ENCODE measurements around the gene ACVR2B.

The ACVR2B gene

DNA sequence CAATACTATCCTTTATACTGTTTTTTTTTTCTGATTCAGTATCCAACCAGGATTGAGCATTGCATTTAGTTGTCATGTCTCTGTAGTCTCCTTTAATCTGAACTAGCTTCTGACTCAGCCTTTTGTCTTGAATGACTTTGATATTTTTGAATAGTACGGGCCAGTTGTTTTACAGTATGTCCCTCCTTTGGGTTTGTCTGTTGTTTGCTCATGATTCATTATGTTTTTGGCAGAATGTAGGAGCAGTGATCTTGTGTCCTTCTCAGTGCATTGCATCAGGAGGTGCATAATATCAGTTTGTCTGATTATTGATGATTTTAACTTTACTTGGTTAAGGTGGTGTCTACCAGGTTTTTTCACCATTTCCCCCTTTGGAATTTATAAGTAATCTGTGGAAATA is 63.0 kb downstream of the ACVR2B start:
- no peaks in the 10 kb centered on the region for H3K9me3 Mint-ChIP-seq
- ATAC-seq (replicated peaks): no peak
- no peak for DNase-seq
- no peak overlapping the region for H3K27ac Mint-ChIP-seq
- peaks cover 23 to 43% of the 10 kb centered on the region in 2 donors for H3K36me3 Mint-ChIP-seq
- H3K4me1 Mint-ChIP-seq: peaks cover 10% of the 10 kb centered on the region in 2 donors
- no peak overlapping the region for H3K4me3 Mint-ChIP-seq
- H3K27me3 Mint-ChIP-seq: no peaks in the 10 kb centered on the region

DNA sequence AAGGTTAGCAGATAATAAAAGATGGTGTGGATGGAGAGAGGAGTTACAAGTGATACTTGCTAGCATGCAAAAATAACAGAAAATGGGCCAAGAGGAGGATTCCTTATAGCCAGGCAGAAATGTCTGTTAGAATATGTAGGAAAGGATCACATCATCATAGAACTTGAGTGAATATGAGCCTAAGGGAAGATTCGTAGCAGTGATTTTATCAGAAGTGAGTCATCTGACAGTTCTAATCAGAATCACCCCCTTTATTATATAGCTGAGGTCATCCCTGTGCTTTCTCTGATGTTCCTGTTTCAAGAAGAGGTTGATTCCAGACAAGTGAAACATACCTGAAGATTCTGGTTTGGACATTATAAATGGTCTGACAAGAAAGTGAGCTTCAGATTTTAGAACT is 65.3 kb downstream of the ACVR2B start:
- H3K9me3 Mint-ChIP-seq: no peaks in the 10 kb centered on the region
- no peak for ATAC-seq (replicated peaks)
- no peaks in the 10 kb centered on the region for H3K27me3 Mint-ChIP-seq
- no peak for DNase-seq
- H3K4me1 Mint-ChIP-seq: peaks cover 10% of the 10 kb centered on the region in 2 donors
- no peak overlapping the region for H3K27ac Mint-ChIP-seq
- H3K36me3 Mint-ChIP-seq: peaks cover 19 to 43% of the 10 kb centered on the region in 2 donors
- H3K4me3 Mint-ChIP-seq: no peak overlapping the region

DNA sequence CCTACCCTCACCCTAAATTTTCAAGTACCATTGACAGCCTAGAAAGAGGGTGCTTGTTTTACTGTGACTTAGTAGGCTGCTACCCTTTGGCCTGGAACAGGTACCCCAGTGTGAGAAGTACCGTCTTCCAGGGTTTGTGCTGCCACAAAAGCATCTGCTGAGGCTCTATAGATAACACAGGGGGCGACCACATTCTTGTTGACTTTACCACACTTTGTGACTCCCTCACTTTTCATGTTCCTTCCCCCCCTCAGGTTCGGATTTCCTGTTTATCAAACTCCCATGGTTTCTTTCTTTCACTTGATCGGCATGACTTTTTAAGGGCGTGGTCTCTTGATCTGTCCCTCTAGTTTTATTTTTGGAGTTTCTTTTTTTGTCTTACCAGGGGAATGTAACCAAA is 66.0 kb downstream of the ACVR2B start:
- H3K36me3 Mint-ChIP-seq: peaks cover 17 to 44% of the 10 kb centered on the region in 2 donors
- ATAC-seq (replicated peaks) (no peak), DNase-seq (no peak)
- no peaks in the 10 kb centered on the region for H3K9me3 Mint-ChIP-seq
- H3K4me1 Mint-ChIP-seq: peaks cover 10% of the 10 kb centered on the region in 2 donors
- no peaks in the 10 kb centered on the region for H3K27me3 Mint-ChIP-seq
- H3K27ac Mint-ChIP-seq: peak overlapping the region; percentile 56
- peak overlapping the region in 1 of 2 donors; percentile 35 for H3K4me3 Mint-ChIP-seq

DNA sequence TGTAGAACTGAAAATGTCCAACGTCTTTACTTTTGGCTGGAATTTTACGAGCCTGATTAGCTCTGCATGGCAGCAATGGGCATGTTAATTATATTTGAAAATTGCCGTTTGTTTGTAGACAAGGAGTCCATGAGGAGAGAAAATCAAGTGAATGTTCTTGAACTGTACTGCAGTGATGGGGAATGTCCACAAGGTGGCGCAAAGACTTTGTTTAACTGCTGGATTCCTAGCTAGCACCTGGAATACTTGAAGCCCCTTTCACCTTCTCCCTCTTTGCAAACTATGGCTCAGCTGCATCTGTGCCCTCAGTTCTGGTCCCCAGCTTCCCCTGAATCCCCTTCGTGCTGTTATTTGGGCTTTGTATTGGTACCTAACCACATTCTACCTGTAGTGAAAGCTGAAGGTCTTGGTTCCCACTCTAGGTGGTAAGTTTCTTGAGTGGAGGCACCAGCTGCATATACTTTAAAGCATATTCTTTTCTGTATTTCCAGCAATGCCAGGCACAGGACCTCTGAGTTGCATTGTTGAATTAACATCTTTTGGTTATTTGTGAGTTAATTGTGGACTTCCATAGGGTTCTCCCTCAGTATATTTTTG is 67.8 kb downstream of the ACVR2B start:
- peaks cover 10% of the 10 kb centered on the region in 2 donors for H3K4me1 Mint-ChIP-seq
- ATAC-seq (replicated peaks) (peak in 1 of 2 donors; percentile 42), DNase-seq (no peak)
- H3K4me3 Mint-ChIP-seq: no peak overlapping the region
- no peak overlapping the region for H3K27ac Mint-ChIP-seq
- H3K36me3 Mint-ChIP-seq: peaks cover 28 to 50% of the 10 kb centered on the region in 2 donors
- no peaks in the 10 kb centered on the region for H3K27me3 Mint-ChIP-seq
- H3K9me3 Mint-ChIP-seq: no peaks in the 10 kb centered on the region

DNA sequence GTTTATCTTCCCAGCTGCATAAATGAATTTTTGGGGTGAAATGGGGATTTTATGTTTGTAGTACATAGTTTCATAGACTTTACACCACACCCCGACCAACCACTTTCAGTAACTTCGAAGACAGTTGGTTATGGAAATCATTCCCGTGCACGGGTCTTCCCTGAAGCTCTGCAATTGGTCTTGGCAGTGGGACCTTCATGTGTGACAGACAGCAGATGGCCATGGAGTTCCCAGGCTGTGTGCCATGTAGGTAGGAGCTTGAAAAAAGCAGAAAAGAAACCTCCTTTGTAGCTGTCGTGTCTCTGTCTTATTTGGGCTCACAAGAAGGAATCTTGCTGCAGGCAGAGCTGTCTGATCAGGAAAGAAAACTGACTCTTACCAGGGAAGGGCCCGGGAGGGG is 68.3 kb downstream of the ACVR2B start:
- no peak for DNase-seq
- Mint-ChIP-seq H3K36me3 (peaks cover 28 to 50% of the 10 kb centered on the region in 2 donors), H3K9me3 (no peaks in the 10 kb centered on the region)

DNA sequence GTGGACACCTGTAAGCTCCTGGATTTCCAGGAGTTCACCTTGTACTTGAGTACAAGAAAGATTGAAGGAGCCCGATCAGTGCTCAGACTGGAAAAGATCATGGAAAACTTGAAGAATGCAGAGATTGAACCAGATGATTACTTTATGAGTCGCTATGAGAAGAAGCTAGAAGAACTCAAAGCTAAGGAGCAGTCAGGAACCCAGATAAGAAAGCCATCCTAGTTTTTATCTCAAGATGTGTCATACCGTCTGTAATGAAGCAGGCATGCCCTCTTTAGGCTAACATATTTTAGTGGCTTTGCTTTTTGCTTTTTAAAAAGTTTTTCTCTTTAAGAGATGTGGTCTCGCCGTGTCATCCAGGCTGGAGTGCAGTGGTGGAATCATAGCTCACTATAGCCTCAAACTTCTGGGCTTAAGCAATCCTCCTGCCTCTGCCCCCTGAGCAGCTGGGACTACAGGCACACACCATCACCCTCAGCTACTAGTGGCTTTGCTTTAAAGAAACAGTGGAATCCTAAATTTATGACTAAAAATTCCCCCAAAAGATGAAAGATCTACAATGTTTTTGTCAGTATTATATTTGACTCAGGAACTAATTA is 70.5 kb downstream of the ACVR2B start:
- Mint-ChIP-seq H3K4me3 (no peak overlapping the region), H3K36me3 (peaks cover 37 to 54% of the 10 kb centered on the region in 2 donors), H3K9me3 (no peaks in the 10 kb centered on the region), H3K27ac (no peak overlapping the region), H3K27me3 (no peaks in the 10 kb centered on the region), H3K4me1 (peaks cover 7 to 10% of the 10 kb centered on the region in 2 donors)
- ATAC-seq (replicated peaks) (no peak), DNase-seq (no peak)

More for the DNA sequence above, 68.3 kb downstream of the ACVR2B start:
- Mint-ChIP-seq H3K27ac (no peak overlapping the region), H3K4me1 (peaks cover 10% of the 10 kb centered on the region in 2 donors), H3K27me3 (no peaks in the 10 kb centered on the region), H3K4me3 (no peak overlapping the region)
- ATAC-seq (replicated peaks): no peak

DNA sequence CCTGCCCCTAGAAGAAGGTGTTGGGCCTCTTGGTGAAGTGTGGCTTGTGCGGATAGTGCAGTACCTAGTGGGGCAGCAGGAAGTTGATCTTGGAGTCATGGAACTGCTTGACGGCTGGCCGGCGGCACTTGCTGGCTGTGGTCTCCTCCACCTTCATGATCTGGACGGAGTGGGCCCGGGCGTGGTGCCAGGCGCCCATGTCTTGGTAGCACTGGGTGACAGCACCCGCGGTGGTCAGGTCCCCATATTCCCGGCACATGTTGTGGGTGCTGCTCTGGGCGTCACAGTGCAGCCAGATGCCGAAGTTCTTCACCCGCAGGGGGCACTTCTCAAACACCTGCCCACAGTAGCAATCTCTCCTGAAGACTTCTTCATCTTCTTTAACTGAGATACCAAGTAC is 73.1 kb downstream of the ACVR2B start:
- peaks cover 46 to 56% of the 10 kb centered on the region in 2 donors for H3K36me3 Mint-ChIP-seq
- H3K9me3 Mint-ChIP-seq: no peaks in the 10 kb centered on the region
- H3K4me1 Mint-ChIP-seq: no peaks in the 10 kb centered on the region
- no peak for ATAC-seq (replicated peaks)
- no peak overlapping the region for H3K27ac Mint-ChIP-seq
- no peak for DNase-seq
- H3K4me3 Mint-ChIP-seq: no peak overlapping the region
- no peaks in the 10 kb centered on the region for H3K27me3 Mint-ChIP-seq

DNA sequence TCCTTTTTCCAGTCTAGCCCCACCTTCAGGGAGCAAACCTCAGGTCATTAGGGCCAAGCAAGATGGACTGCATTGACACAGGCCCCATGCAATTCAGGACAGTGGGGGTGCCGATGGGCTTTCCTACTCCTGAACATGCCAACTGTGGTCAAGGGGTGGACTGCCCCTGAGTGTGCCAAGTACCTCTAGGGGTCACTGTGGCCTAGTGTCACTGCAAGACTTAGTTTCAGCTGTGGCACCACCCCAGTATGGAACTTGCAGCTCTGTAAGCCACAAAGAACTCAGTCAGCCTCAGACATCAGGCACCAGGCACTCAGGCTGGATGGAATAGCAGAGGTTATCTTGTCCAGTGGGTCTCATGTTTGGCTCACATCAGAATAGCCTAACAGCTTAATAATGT is 74.8 kb downstream of the ACVR2B start:
- H3K36me3 Mint-ChIP-seq: peaks cover 54 to 56% of the 10 kb centered on the region in 2 donors
- no peak for DNase-seq
- H3K27ac Mint-ChIP-seq: no peak overlapping the region
- H3K27me3 Mint-ChIP-seq: no peaks in the 10 kb centered on the region
- H3K4me3 Mint-ChIP-seq: no peak overlapping the region
- no peak for ATAC-seq (replicated peaks)
- no peaks in the 10 kb centered on the region for H3K9me3 Mint-ChIP-seq
- H3K4me1 Mint-ChIP-seq: no peaks in the 10 kb centered on the region

DNA sequence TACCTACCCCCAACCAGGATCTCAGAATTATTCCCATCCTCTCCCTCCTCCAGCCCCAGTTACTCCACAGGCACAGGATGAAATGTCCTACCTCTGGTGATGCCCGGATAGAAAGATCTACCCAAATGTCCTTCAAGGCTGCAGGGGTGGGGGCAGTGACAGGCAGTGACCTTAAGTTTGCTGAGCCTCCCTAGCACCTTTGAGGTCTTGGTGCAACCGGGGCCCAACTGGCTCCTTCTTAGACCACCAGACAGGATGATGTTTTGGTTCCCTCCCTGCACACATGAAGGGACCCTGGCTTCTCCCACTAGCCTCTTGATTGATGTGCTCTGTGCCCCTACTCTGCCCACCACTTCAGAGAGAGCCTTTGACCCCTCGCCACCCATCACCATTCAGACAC is 78.8 kb downstream of the ACVR2B start:
- H3K36me3 Mint-ChIP-seq: peaks cover 49 to 56% of the 10 kb centered on the region in 2 donors
- no peak overlapping the region for H3K27ac Mint-ChIP-seq
- no peak for ATAC-seq (replicated peaks)

DNA sequence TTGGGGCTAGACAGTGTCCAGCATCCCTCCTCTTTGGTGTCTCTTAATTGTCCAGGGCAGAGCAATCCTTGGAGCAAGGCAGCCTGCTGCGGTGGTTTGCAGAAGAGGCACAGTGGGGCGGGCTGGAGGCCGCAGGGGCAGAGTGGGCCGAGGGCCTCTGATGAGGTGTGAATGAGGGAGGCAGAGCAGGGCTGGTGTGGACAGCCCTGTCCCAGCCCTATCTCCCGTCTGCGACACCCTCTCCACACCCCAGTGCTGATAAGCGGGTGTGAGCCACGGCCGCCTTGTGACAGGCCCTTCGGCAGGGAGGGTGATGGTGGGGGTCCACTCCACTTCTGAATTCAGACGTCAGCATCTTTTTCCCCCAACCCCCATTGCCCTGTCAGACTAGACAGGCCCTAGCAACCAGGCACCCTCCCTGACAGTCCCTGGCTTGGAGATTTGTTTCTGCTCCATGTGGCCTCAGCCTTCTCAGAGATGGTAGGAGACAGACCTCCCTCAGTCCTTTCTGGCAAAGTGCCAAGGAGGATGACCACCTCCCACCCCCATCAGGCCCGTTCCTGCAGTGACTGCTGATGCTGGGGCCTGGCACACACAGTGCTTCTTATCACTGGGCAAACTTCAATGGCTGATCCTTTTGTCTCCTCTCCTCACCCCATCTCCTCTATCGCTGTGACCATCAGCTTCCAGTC is 79.7 kb downstream of the ACVR2B start:
- DNase-seq: no peak
- Mint-ChIP-seq H3K36me3 (peaks cover 46 to 51% of the 10 kb centered on the region in 2 donors), H3K4me1 (no peaks in the 10 kb centered on the region), H3K27me3 (no peaks in the 10 kb centered on the region), H3K9me3 (no peaks in the 10 kb centered on the region), H3K27ac (no peak overlapping the region), H3K4me3 (no peak overlapping the region)
- ATAC-seq (replicated peaks): no peak

More for the DNA sequence above, 78.8 kb downstream of the ACVR2B start:
- no peaks in the 10 kb centered on the region for H3K27me3 Mint-ChIP-seq
- H3K9me3 Mint-ChIP-seq: no peaks in the 10 kb centered on the region
- H3K4me1 Mint-ChIP-seq: no peaks in the 10 kb centered on the region
- no peak overlapping the region for H3K4me3 Mint-ChIP-seq
- DNase-seq: no peak

DNA sequence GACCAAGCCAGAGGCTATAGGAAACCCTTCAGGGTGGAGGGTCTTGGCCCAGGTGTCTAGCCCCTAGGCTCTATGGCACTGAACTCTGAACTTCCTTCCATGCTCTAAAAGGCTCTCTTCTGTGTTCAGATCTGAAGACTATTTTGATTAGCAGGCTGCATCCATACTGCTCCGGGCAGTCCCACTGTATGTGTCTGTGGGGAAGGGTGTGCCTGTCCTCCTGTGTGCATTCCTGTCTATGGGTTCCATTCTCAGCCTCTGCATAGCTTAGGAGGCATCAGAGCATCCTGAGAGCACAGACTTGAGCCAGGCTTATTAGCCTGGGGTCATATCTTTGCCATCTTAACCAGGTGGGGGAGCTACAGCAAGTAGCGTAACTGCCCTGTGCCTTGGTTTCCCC is 80.5 kb downstream of the ACVR2B start:
- H3K9me3 Mint-ChIP-seq: no peaks in the 10 kb centered on the region
- no peaks in the 10 kb centered on the region for H3K4me1 Mint-ChIP-seq
- ATAC-seq (replicated peaks): no peak
- no peak overlapping the region for H3K4me3 Mint-ChIP-seq
- no peak for DNase-seq
- no peak overlapping the region for H3K27ac Mint-ChIP-seq
- H3K36me3 Mint-ChIP-seq: peaks cover 46 to 51% of the 10 kb centered on the region in 2 donors
- H3K27me3 Mint-ChIP-seq: no peaks in the 10 kb centered on the region

DNA sequence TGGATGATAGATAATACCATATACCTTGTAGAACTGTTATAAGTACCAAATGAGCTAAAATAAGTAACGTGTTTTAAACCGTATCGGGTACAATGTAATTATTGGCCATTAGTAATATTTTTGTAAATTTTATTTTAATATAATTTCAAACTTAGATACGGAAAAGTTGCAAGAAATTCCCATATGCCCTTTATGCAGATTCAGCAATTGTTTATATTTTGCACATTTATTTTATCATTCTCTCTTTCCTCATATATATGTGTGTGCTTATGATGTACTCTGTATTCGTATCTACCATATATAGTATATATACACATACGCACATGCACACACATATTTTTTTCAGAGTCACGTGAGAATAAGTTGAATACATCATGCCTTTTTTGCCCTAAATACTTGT is 80.9 kb downstream of the ACVR2B start:
- Mint-ChIP-seq H3K27ac (no peak overlapping the region), H3K27me3 (no peaks in the 10 kb centered on the region), H3K9me3 (no peaks in the 10 kb centered on the region), H3K4me3 (no peak overlapping the region), H3K36me3 (peaks cover 44 to 52% of the 10 kb centered on the region in 2 donors), H3K4me1 (no peaks in the 10 kb centered on the region)
- ATAC-seq (replicated peaks): no peak
- DNase-seq: no peak

DNA sequence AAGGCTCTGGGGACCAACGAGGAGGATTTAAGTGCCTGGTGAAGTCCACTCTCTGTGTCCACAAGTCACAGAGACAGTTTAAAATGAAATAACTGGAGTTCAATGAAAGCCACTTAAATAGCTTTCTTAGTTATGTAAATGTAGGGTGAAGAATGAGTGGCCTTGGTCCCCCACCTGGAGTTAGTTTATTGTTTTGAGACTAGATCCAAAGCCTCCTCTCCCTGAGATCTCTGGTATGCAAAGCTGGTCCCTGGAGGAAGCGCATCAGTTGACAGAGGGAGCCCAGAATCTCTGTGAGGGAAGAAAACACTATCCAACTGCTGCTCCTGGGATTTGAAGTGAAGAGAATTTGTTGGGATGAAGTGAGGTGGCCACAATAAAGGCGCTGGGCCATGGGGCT is 83.0 kb downstream of the ACVR2B start:
- Mint-ChIP-seq H3K9me3 (no peaks in the 10 kb centered on the region), H3K27me3 (no peaks in the 10 kb centered on the region), H3K4me3 (no peak overlapping the region), H3K36me3 (peaks cover 36 to 42% of the 10 kb centered on the region in 2 donors), H3K27ac (no peak overlapping the region), H3K4me1 (no peaks in the 10 kb centered on the region)
- DNase-seq (no peak), ATAC-seq (replicated peaks) (no peak)

DNA sequence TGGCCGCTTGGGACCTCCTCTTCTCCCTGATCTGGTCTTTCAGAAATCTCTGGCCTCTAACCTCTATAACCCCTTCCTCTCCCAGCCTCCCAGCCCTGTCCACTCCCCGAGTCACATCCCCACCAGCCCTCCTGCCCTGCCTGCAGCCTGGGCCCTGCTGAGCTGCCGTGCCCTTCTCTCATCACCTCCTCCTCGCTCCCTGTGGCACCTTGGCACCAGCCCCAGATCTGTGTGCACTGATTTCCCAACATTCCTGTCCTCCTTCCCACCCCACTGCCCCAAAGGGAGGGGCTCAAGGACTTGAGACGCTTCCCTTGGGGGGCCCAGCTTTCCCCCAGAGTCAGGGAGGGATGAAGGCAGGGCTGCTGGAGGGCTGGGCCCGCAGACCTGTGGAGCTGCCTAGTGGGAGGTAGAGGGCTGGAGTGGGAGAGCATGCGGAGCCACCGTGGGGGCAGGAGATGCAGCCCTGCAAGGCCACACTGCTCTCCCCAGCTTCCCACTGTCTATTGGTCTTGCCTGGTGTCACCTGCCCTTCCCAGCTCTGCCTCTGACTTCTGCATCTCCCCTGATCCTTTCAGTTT is 85.2 kb downstream of the ACVR2B start:
- no peaks in the 10 kb centered on the region for H3K27me3 Mint-ChIP-seq
- ATAC-seq (replicated peaks) (no peak), DNase-seq (no peak)
- no peak overlapping the region for H3K4me3 Mint-ChIP-seq
- H3K36me3 Mint-ChIP-seq: peaks cover 27 to 28% of the 10 kb centered on the region in 2 donors
- no peaks in the 10 kb centered on the region for H3K4me1 Mint-ChIP-seq
- H3K9me3 Mint-ChIP-seq: no peaks in the 10 kb centered on the region
- H3K27ac Mint-ChIP-seq: no peak overlapping the region

DNA sequence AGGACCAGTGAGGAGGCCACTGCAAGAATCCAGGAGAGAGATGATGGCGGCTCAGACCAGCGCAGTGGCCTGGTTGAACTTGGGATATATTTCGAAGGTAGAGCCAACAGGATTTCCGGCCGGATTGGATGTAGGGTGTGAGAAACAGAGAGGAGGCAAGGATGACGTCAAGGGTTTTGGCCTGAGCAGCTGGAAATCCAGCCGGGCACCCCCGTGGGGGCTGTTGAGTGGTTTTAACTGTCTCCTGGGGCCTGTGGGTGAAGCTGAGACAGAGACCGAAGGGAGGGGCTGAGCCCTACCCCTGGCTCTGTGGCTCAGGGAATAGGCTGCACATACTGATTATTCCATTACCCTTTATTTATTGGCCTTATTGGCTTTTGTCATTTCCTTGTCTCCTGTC is 88.1 kb downstream of the ACVR2B start:
- no peak overlapping the region for H3K27ac Mint-ChIP-seq
- no peaks in the 10 kb centered on the region for H3K9me3 Mint-ChIP-seq
- H3K4me3 Mint-ChIP-seq: no peak overlapping the region

More for the DNA sequence above, 88.1 kb downstream of the ACVR2B start:
- DNase-seq (no peak), ATAC-seq (replicated peaks) (no peak)
- Mint-ChIP-seq H3K4me1 (no peaks in the 10 kb centered on the region), H3K27me3 (peaks cover 0 to 10% of the 10 kb centered on the region in 2 donors), H3K36me3 (peaks cover 7 to 12% of the 10 kb centered on the region in 2 donors)
